Liver (tissue), 9 donors: ENCODE results near the gene NR2C2AP. TPM values are rescaled to one million over a fixed set of nuclear protein-coding genes. Genes with fewer than 3 reads are reported as not detected.

Experiments used
- DNase-seq: peaks from one replicate; pipeline ENCODE4 v3.0.0-alpha.2; 2017; ENCODE audit warnings: low spot score
- H3K27ac ChIP-seq, 2 donors: one replicate each; pipeline ENCODE4 v1.7.0; 2013; ENCODE audit warnings: inconsistent platforms in 2 of 2, low read length in 2 of 2, control low read depth in 1 of 2, low read depth in 1 of 2, mild to moderate bottlenecking in 1 of 2
- H3K27me3 ChIP-seq, 4 donors: one replicate each; pipeline versions ENCODE4 v1.6.1 to v1.7.0; 2013; ENCODE audit warnings: low read length in 3 of 4, inconsistent platforms in 1 of 4, mild to moderate bottlenecking in 1 of 4, moderate library complexity in 1 of 4; ENCODE audit not compliant: control insufficient read depth in 4 of 4, insufficient read depth in 4 of 4
- H3K36me3 ChIP-seq, 4 donors: one replicate each; pipeline versions ENCODE4 v1.6.1 to v1.7.0; 2013; ENCODE audit warnings: low read length in 3 of 4, mild to moderate bottlenecking in 3 of 4, low read depth in 1 of 4, moderate library complexity in 1 of 4; ENCODE audit not compliant: control insufficient read depth in 4 of 4, insufficient read depth in 3 of 4
- H3K4me1 ChIP-seq, 4 donors: one replicate each; pipeline versions ENCODE4 v1.6.1 to v1.7.0; 2013; ENCODE audit warnings: low read length in 3 of 4, mild to moderate bottlenecking in 3 of 4, moderate library complexity in 1 of 4; ENCODE audit not compliant: control insufficient read depth in 4 of 4, insufficient read depth in 4 of 4
- H3K4me3 ChIP-seq, 3 donors: one replicate each; pipeline versions ENCODE4 v1.6.1 to v1.7.0; 2013; ENCODE audit warnings: low read length in 3 of 3, control low read depth in 1 of 3, low read depth in 1 of 3, mild to moderate bottlenecking in 1 of 3
- H3K9ac ChIP-seq, 2 donors: one replicate each; pipeline ENCODE4 v1.7.0; 2013; ENCODE audit warnings: low read length in 2 of 2, mild to moderate bottlenecking in 2 of 2, moderate library complexity in 2 of 2, control low read depth in 1 of 2, low read depth in 1 of 2
- H3K9me3 ChIP-seq, 4 donors: one replicate each; pipeline versions ENCODE4 v1.6.1 to v1.7.0; 2013; ENCODE audit warnings: low read length in 3 of 4; ENCODE audit not compliant: control insufficient read depth in 4 of 4
- EGR1 ChIP-seq, 2 donors: IDR thresholded peaks; 2 replicates each; pipeline ENCODE4 v1.6.1; 2016 to 2018; ENCODE audit warnings: antibody characterized with exemption in 2 of 2, low read depth in 2 of 2
- FOXA1 ChIP-seq: IDR thresholded peaks from 2 replicates; pipeline ENCODE4 v1.6.1; 2016; ENCODE audit warnings: antibody characterized with exemption
- FOXA2 ChIP-seq: IDR thresholded peaks from 2 replicates; pipeline ENCODE4 v1.6.1; 2016; ENCODE audit warnings: antibody characterized with exemption
- HNF4A ChIP-seq, 2 donors: conservative IDR thresholded peaks; 2 replicates each; pipeline ENCODE4 v1.6.1; 2016; ENCODE audit warnings: antibody characterized with exemption in 2 of 2, mild to moderate bottlenecking in 2 of 2
- HNF4G ChIP-seq: IDR thresholded peaks from 2 replicates; pipeline ENCODE4 v1.6.1; 2016; ENCODE audit warnings: antibody characterized with exemption
- JUND ChIP-seq, 2 donors: IDR thresholded peaks; 2 replicates each; pipeline ENCODE4 v1.6.1; 2016; ENCODE audit warnings: antibody characterized with exemption in 2 of 2
- NR2F2 ChIP-seq: IDR thresholded peaks from 2 replicates; pipeline ENCODE4 v1.6.1; 2016; ENCODE audit warnings: antibody characterized with exemption
- RAD21 ChIP-seq, 2 donors: IDR thresholded peaks; 2 replicates each; pipeline ENCODE4 v1.6.1; 2016; ENCODE audit warnings: antibody characterized with exemption in 2 of 2, mild to moderate bottlenecking in 2 of 2
- RXRA ChIP-seq, 2 donors: IDR thresholded peaks; 2 replicates each; pipeline ENCODE4 v1.6.1; 2017 to 2018; ENCODE audit warnings: antibody characterized with exemption in 2 of 2, mild to moderate bottlenecking in 1 of 2
- SP1 ChIP-seq: IDR thresholded peaks from 2 replicates; pipeline ENCODE4 v1.6.1; 2018; ENCODE audit warnings: antibody characterized with exemption, mild to moderate bottlenecking
- TAF1 ChIP-seq: conservative IDR thresholded peaks from 2 replicates; pipeline ENCODE4 v1.6.1; 2016; ENCODE audit warnings: antibody characterized with exemption, mild to moderate bottlenecking
- YY1 ChIP-seq: IDR thresholded peaks from 2 replicates; pipeline ENCODE4 v1.6.1; 2016; ENCODE audit warnings: antibody characterized with exemption, mild to moderate bottlenecking
- ZBTB33 ChIP-seq: IDR thresholded peaks from 2 replicates; pipeline ENCODE4 v1.6.1; 2016; ENCODE audit warnings: antibody characterized with exemption
- WGBS: extraction: QIAGEN DNeasy Blood & Tissue Kit; methylation state at CpG from one replicate; pipeline ENCODE4 v1.1.7; 2013; 5-methylcytosine and 5-hydroxymethylcytosine counted together
- polyA plus RNA-seq, 2 donors: library from polyadenylated mRNA; stranded (reverse) in 1 of 2; unstranded in 1 of 2; fragments of 200-250 nt in 1 of 2; fragments of >200 nt in 1 of 2; fragmentation: Nextera tagmentation in 1 of 2; extraction: Ambion mirVana in 1 of 2; gene quantifications; one replicate each; pipeline versions ENCODE4 v1.2.1 to v1.2.3, GENCODE V29; 2013 to 2015
- total RNA-seq, 2 donors: library from RNA; depleted of rRNA; stranded (reverse); fragments of >200 nt; gene quantifications; one replicate each; pipeline ENCODE4 v1.2.3, GENCODE V29; 2014
- TF ChIP-seq, protein P1 (sequence below): IDR thresholded peaks from 2 replicates; pipeline ENCODE4 v1.6.1; 2016; ENCODE audit warnings: antibody characterized with exemption
- TF ChIP-seq, protein P2 (sequence below): IDR thresholded peaks from 2 replicates; pipeline ENCODE4 v1.6.1; 2016; ENCODE audit warnings: antibody characterized with exemption, mild to moderate bottlenecking
- TF ChIP-seq, protein P3 (sequence below): IDR thresholded peaks from 2 replicates; pipeline ENCODE4 v1.6.1; 2016; ENCODE audit warnings: antibody characterized with exemption
- donor health status: healthy.
- donor health status: healthy.
- donor health status: healthy.
- donor health status: healthy.
- donor health status: healthy.

The NR2C2AP gene
- total and polyA plus RNA-seq, 4 donors = 3.4 to 5.7 (median 4.1) TPM

GRCh38 chr19:19213426-19214158 lies 10.4 kb upstream of the NR2C2AP start:
- peaks cover 0 to 5% (median 4%) of the 10 kb centered on the region in 4 donors for H3K27me3 ChIP-seq

GRCh38 chr19:19212916-19213315 lies 9.7 kb upstream of the NR2C2AP start:
- 11% methylated on average over 7 of the region's 7 CpGs for WGBS
- no peak for DNase-seq
- Histone ChIP-seq H3K27me3 (peaks cover 0 to 5% (median 4%) of the 10 kb centered on the region in 4 donors), H3K9me3 (no peaks in the 10 kb centered on the region), H3K27ac (no peak overlapping the region), H3K9ac (no peak overlapping the region), H3K4me1 (no peaks in the 10 kb centered on the region), H3K36me3 (no peaks in the 10 kb centered on the region), H3K4me3 (no peak overlapping the region)
- TF ChIP-seq ZBTB33 = no peak
- TF ChIP-seq EGR1 (IDR thresholded peaks at IDR 0.05; ENCODE audit: low read depth in 2 of 2) = no peak
- TF ChIP-seq TAF1 = no peak
- TF ChIP-seq RAD21 (IDR thresholded peaks at IDR 0.05) = no peak
- no peak for TF ChIP-seq FOXA2

More at GRCh38 chr19:19213426-19214158, 10.4 kb upstream of the NR2C2AP start:
- Histone ChIP-seq H3K27ac (no peak overlapping the region), H3K9me3 (no peaks in the 10 kb centered on the region), H3K36me3 (no peaks in the 10 kb centered on the region), H3K4me3 (no peak overlapping the region), H3K9ac (no peak overlapping the region), H3K4me1 (no peaks in the 10 kb centered on the region)
- 48% methylated on average over 21 of the region's 21 CpGs for WGBS
- no peak for DNase-seq
- TF ChIP-seq HNF4G = no peak
- no peak for TF ChIP-seq NR2F2
- no peak for TF ChIP-seq RAD21 (IDR thresholded peaks at IDR 0.05)
- no peak for TF ChIP-seq RXRA (IDR thresholded peaks at IDR 0.05)
- no peak for TF ChIP-seq YY1
- TF ChIP-seq FOXA1 = no peak
- no peak for TF ChIP-seq FOXA2
- TF ChIP-seq ZBTB33 = no peak
- TF ChIP-seq, protein P1, sequence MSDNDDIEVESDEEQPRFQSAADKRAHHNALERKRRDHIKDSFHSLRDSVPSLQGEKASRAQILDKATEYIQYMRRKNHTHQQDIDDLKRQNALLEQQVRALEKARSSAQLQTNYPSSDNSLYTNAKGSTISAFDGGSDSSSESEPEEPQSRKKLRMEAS = no peak
- no peak for TF ChIP-seq HNF4A (conservative IDR thresholded peaks at IDR 0.05)
- no peak for TF ChIP-seq EGR1 (IDR thresholded peaks at IDR 0.05; ENCODE audit: low read depth in 2 of 2)
- TF ChIP-seq, protein P2, sequence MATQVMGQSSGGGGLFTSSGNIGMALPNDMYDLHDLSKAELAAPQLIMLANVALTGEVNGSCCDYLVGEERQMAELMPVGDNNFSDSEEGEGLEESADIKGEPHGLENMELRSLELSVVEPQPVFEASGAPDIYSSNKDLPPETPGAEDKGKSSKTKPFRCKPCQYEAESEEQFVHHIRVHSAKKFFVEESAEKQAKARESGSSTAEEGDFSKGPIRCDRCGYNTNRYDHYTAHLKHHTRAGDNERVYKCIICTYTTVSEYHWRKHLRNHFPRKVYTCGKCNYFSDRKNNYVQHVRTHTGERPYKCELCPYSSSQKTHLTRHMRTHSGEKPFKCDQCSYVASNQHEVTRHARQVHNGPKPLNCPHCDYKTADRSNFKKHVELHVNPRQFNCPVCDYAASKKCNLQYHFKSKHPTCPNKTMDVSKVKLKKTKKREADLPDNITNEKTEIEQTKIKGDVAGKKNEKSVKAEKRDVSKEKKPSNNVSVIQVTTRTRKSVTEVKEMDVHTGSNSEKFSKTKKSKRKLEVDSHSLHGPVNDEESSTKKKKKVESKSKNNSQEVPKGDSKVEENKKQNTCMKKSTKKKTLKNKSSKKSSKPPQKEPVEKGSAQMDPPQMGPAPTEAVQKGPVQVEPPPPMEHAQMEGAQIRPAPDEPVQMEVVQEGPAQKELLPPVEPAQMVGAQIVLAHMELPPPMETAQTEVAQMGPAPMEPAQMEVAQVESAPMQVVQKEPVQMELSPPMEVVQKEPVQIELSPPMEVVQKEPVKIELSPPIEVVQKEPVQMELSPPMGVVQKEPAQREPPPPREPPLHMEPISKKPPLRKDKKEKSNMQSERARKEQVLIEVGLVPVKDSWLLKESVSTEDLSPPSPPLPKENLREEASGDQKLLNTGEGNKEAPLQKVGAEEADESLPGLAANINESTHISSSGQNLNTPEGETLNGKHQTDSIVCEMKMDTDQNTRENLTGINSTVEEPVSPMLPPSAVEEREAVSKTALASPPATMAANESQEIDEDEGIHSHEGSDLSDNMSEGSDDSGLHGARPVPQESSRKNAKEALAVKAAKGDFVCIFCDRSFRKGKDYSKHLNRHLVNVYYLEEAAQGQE = no peak
- TF ChIP-seq SP1 = no peak
- TF ChIP-seq TAF1 = no peak
- TF ChIP-seq JUND (IDR thresholded peaks at IDR 0.05) = no peak
- TF ChIP-seq, protein P3, sequence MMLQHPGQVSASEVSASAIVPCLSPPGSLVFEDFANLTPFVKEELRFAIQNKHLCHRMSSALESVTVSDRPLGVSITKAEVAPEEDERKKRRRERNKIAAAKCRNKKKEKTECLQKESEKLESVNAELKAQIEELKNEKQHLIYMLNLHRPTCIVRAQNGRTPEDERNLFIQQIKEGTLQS = no peak
